ENCODE results near the gene SHB.

Gene SHB

GRCh38 chr9:38001430-38001829 lies 67.6 kb downstream of the SHB start:
- no peak for DNase-seq

- DNase-seq: no peak
These were observed 68.3 kb downstream of the SHB start for GRCh38 chr9:38000735-38001134.

- no peak for DNase-seq
These were observed 68.7 kb downstream of the SHB start for GRCh38 chr9:38000332-38000731.

- no peak for DNase-seq
These were observed 69.3 kb downstream of the SHB start for GRCh38 chr9:37999588-38000189.

- no peak for DNase-seq
These were observed 70.0 kb downstream of the SHB start for GRCh38 chr9:37998881-37999587.

GRCh38 chr9:37997636-37998374 lies 71.2 kb downstream of the SHB start:
- no peak for DNase-seq

GRCh38 chr9:37996819-37997217 lies 72.2 kb downstream of the SHB start:
- no peak for DNase-seq

GRCh38 chr9:37995961-37996818 lies 72.8 kb downstream of the SHB start:
- no peak for DNase-seq

GRCh38 chr9:37995348-37995737 lies 73.7 kb downstream of the SHB start:
- DNase-seq: no peak

- no peak for DNase-seq
These were observed 74.2 kb downstream of the SHB start for GRCh38 chr9:37994639-37995347.

- DNase-seq: no peak
These were observed 76.1 kb downstream of the SHB start for GRCh38 chr9:37992924-37993349.

GRCh38 chr9:37990404-37991015 lies 78.5 kb downstream of the SHB start:
- DNase-seq: no peak

- DNase-seq: no peak
These were observed 79.3 kb downstream of the SHB start for GRCh38 chr9:37989701-37990100.

- no peak for DNase-seq
These were observed 80.4 kb downstream of the SHB start for GRCh38 chr9:37988602-37989001.

GRCh38 chr9:37988041-37988440 lies 81.0 kb downstream of the SHB start:
- DNase-seq: no peak

GRCh38 chr9:37987467-37987981 lies 81.5 kb downstream of the SHB start:
- no peak for DNase-seq

GRCh38 chr9:37986771-37987258 lies 82.2 kb downstream of the SHB start:
- no peak for DNase-seq

GRCh38 chr9:37986001-37986400 lies 83.0 kb downstream of the SHB start:
- DNase-seq: no peak

GRCh38 chr9:37984672-37985611 lies 84.1 kb downstream of the SHB start:
- no peak for DNase-seq

GRCh38 chr9:37984278-37984671 lies 84.8 kb downstream of the SHB start:
- no peak for DNase-seq

Data from NCI-H1417 treated with DMSO at 0.1 percent for 48 hours (cell line).